Duodenal mucosa (tissue), 2 donors: ENCODE results near the gene LRRC9.
"Not testable (repeated sequence)": the region's sequence is repeated elsewhere in the genome, so short reads cannot be mapped to it uniquely, and the experiment has no call there.

Experiments
- H3K27ac ChIP-seq: one replicate; pipeline ENCODE4 v1.7.0; 2013; ENCODE audit warnings: low read depth, low read length
- H3K27me3 ChIP-seq, 2 donors: one replicate each; pipeline ENCODE4 v1.7.0; 2013; ENCODE audit warnings: low read length in 2 of 2, control low read depth in 1 of 2; ENCODE audit not compliant: insufficient read depth in 2 of 2, control insufficient read depth in 1 of 2
- H3K36me3 ChIP-seq, 2 donors: one replicate each; pipeline ENCODE4 v1.7.0; 2013; ENCODE audit warnings: low read length in 2 of 2, control low read depth in 1 of 2; ENCODE audit not compliant: insufficient read depth in 2 of 2, control insufficient read depth in 1 of 2
- H3K4me1 ChIP-seq, 2 donors: one replicate each; pipeline ENCODE4 v1.7.0; 2013; ENCODE audit warnings: low read length in 2 of 2, control low read depth in 1 of 2; ENCODE audit not compliant: insufficient read depth in 2 of 2, control insufficient read depth in 1 of 2
- H3K4me3 ChIP-seq, 2 donors: one replicate each; pipeline ENCODE4 v1.7.0; 2013; ENCODE audit warnings: low read length in 2 of 2, low read depth in 1 of 2
- H3K9ac ChIP-seq, 2 donors: one replicate each; pipeline ENCODE4 v1.7.0; 2013; ENCODE audit warnings: low read length in 2 of 2, low read depth in 1 of 2
- H3K9me3 ChIP-seq, 2 donors: one replicate each; pipeline ENCODE4 v1.7.0; 2013; ENCODE audit warnings: low read length in 2 of 2, control low read depth in 1 of 2; ENCODE audit not compliant: control insufficient read depth in 1 of 2

The LRRC9 gene

DNA sequence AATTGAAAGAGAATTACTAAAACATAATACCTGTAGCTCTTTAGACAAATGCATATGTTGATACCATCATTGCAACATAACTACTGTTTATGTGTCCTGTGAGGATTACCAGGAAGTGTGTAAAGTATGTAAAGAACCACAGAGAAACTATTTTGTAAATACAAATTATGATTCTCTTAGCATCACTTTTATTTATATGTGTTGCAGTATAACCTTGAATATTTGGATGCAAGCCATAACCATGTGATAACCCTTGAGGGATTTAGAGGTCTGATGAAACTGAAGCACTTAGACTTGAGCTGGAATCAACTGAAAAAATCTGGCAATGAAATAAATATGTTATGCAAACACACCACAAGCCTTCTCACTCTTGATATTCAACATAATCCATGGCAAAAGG, 77.5 kb downstream of the LRRC9 start:
- no peaks in the 10 kb centered on the region for H3K9me3 ChIP-seq
- H3K9ac ChIP-seq: no peak overlapping the region
- H3K4me3 ChIP-seq: no peak overlapping the region
- no peak overlapping the region for H3K27ac ChIP-seq
- H3K36me3 ChIP-seq: no peaks in the 10 kb centered on the region
- no peaks in the 10 kb centered on the region for H3K27me3 ChIP-seq
- no peaks in the 10 kb centered on the region for H3K4me1 ChIP-seq

DNA sequence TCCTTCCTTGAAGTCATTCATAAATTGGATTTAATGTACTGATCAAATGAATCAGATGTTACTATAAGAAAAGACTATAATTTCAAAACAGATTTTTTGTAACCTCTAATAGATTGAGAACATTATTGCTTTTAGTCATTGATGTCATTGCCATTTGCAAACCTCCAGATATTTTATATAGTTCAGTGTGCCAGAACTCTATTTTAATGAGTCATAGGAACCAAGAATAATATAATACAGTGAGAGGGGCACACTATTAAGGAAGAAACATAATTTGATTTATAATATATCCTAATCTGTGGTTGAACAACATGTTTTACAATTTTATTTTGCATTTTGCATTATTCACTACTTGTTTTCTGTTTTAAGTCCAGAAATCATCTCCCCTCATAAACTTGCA, 78.0 kb downstream of the LRRC9 start:
- H3K4me1 ChIP-seq: no peaks in the 10 kb centered on the region
- H3K36me3 ChIP-seq: no peaks in the 10 kb centered on the region
- no peaks in the 10 kb centered on the region for H3K9me3 ChIP-seq
- no peaks in the 10 kb centered on the region for H3K27me3 ChIP-seq
- no peak overlapping the region for H3K9ac ChIP-seq
- no peak overlapping the region for H3K27ac ChIP-seq
- H3K4me3 ChIP-seq: no peak overlapping the region

DNA sequence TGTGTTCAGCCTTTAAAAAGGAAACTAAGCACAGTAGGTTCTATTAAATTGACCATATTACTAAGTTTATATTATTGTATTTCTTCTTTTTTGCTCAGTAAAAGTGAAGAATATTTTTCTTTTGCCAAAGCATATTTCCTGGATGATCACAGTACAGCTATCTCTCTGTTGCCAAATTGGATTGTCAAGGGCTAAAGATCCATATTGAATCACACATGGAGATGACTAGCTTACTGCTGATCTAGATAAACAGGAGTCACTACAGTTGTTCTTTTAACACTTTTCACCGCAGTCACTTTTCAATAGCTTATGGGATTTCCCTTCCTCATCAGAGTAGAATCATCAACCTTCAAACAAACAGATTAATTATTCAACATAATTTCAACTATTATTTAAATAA, 78.6 kb downstream of the LRRC9 start:
- no peaks in the 10 kb centered on the region for H3K4me1 ChIP-seq
- H3K9me3 ChIP-seq: no peaks in the 10 kb centered on the region
- H3K27me3 ChIP-seq: no peaks in the 10 kb centered on the region
- no peaks in the 10 kb centered on the region for H3K36me3 ChIP-seq
- H3K27ac ChIP-seq: no peak overlapping the region
- H3K9ac ChIP-seq: no peak overlapping the region
- no peak overlapping the region for H3K4me3 ChIP-seq

DNA sequence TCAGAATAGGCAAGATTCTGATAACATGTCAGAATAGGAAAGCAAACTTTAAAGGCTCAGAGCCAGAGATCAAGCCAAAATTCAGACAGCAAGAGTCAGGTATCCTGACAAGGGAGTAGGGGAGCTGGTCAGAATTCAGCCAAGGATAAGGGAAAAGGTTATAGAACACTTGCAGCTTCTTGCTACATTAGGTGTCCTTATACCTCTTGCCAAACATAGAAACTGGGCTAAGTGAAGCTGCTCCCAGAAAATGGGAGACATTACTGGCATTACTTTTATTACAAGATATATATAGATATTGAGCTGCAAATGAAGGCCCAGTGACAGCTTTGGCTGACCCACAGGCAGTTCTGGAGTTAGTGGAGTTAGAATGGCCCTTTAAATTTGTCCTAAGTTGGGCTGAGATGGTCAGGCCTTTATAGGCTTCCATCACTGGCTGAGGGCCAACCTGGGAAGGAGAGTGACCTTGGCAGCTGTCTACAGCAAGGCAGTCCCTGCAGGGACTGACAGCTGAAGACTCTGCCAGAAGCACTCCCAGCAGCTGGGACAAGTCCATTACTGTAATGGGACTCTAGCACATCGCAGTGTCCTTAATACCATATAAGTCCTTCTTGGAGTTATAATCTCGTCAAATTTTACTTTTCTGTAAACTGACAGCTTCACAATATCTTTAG, 83.0 kb downstream of the LRRC9 start:
- Histone ChIP-seq H3K4me3 (no peak overlapping the region), H3K27me3 (no peaks in the 10 kb centered on the region), H3K9ac (no peak overlapping the region), H3K36me3 (no peaks in the 10 kb centered on the region), H3K4me1 (no peaks in the 10 kb centered on the region), H3K9me3 (no peaks in the 10 kb centered on the region), H3K27ac (no peak overlapping the region)

DNA sequence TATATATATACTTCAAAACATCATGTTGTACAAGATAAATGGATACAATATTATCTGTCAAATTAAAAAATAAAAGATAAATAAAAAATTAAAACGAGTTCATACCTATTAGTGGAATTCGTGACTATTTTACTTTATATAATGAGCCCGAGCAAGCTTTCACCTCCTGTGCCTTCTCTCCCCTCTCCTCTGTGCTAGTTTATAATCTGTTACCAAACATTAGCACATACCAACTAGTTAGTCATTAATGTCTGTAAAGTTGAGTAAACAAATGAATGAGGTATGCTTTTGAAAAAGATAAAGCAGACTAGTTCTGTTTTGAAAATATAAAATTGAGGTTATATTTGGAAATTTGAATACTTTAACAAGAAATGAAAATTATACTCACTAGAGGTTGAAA, 84.0 kb downstream of the LRRC9 start:
- Histone ChIP-seq H3K9me3 (no peaks in the 10 kb centered on the region), H3K4me3 (no peak overlapping the region), H3K27ac (no peak overlapping the region), H3K4me1 (no peaks in the 10 kb centered on the region), H3K36me3 (no peaks in the 10 kb centered on the region), H3K9ac (no peak overlapping the region), H3K27me3 (no peaks in the 10 kb centered on the region)

DNA sequence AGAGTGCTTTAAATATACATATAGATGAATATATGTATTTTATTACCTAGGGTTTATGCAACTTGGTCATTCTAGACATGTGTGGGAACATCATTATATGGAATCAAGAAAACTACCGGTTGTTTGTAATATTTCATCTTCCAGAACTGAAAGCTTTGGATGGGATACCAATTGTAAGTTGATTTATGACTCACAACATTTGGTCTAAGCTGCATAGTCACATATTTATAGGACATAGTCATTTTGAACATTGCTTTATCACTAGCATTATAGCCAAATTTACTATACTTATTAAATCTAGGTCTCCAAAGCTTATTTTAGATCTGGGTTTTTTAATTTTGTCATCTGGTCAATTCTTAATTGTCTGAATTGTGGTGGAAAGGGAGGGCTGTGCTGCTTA, 88.1 kb downstream of the LRRC9 start:
- Histone ChIP-seq H3K27ac (no peak overlapping the region), H3K4me3 (no peak overlapping the region), H3K36me3 (no peaks in the 10 kb centered on the region), H3K4me1 (no peaks in the 10 kb centered on the region), H3K9me3 (no peaks in the 10 kb centered on the region), H3K9ac (no peak overlapping the region), H3K27me3 (no peaks in the 10 kb centered on the region)

DNA sequence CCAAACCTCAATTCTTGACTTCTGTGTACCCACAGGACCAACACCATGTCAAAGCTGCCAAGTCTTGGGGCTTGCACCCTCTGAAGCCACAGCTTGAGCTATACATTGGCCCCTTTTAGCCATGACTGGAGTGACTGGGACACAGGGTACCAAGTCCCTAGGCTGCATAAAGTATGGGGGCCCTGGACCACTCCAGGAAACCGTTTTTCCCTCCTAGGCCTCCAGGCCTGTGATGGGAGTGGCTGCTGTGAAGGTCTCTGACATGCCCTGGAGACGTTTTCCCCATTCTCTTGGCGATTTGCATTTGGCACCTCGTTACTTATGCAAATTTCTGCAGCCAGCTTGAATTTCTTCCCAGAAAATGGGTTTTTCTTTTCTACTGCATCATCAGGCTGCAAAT, 90.3 kb downstream of the LRRC9 start:
- H3K36me3 ChIP-seq, H3K27ac ChIP-seq, H3K9me3 ChIP-seq, H3K4me1 ChIP-seq, H3K27me3 ChIP-seq, H3K4me3 ChIP-seq, H3K9ac ChIP-seq: not testable (repeated sequence)

DNA sequence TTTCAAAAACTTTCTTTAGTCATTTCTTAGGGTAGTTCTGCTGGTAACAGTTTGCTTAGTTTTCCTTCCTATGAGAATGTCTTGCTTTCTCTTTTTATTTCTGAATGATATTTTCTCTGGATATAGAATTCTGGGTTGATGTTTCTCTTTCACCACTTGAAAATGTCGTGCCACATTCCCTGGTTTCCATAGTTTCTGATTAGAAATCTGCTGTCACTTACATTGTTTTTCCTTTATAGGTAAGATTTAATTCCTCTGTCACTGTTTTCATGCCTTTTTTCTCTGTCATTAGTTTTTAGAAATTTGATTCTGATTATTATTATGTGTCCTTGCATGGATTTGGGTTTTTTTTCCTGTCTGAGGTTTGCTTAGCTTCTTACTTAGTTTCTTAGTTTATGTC, 94.5 kb downstream of the LRRC9 start:
- no peak overlapping the region for H3K4me3 ChIP-seq
- no peaks in the 10 kb centered on the region for H3K27me3 ChIP-seq
- H3K4me1 ChIP-seq: no peaks in the 10 kb centered on the region
- H3K9me3 ChIP-seq: peaks cover 0 to 2% of the 10 kb centered on the region in 2 donors
- H3K36me3 ChIP-seq: no peaks in the 10 kb centered on the region
- no peak overlapping the region for H3K9ac ChIP-seq
- H3K27ac ChIP-seq: no peak overlapping the region

DNA sequence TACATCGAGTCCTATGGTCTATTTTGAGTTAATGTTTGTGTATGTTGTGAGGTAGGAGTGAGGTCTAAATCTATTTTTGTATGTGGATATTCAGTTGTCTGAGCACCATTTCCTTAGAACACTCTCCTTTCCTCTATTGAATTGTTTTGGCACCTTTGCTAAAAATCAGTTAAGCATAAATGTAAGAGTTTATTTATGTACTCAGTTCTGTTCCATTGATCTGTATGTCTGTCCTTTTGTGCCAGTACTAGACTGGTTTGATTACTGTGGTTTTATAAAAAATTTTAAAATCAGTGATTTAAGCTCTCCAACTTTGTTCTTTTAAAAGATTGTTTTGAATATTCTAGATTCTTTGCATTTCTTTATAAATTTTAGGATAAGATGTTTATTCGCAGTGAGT, 101.7 kb downstream of the LRRC9 start:
- no peaks in the 10 kb centered on the region for H3K9me3 ChIP-seq
- no peak overlapping the region for H3K27ac ChIP-seq
- no peak overlapping the region for H3K9ac ChIP-seq
- no peaks in the 10 kb centered on the region for H3K36me3 ChIP-seq
- H3K4me1 ChIP-seq: no peaks in the 10 kb centered on the region
- H3K4me3 ChIP-seq: no peak overlapping the region
- no peaks in the 10 kb centered on the region for H3K27me3 ChIP-seq

DNA sequence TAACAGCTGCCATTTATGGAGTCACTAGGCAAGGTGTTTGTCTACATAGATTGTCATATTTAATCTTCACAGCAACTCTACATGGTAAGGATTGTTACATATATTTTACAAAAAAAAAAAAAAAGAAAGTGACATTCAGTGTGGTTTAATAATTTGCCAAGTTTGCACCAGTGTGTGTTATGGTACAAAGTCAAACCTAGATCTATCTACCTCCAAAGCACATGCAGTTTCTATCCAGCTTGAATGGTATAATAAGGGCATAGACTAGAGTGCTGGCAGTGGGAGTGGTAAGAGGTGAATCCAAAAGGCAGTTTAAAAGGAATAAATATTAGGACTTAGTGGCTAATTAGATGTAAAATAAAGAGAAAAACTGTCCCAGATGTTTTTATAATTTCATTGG, 105.6 kb downstream of the LRRC9 start:
- Histone ChIP-seq H3K27ac (no peak overlapping the region), H3K36me3 (no peaks in the 10 kb centered on the region), H3K4me1 (no peaks in the 10 kb centered on the region), H3K27me3 (no peaks in the 10 kb centered on the region), H3K9ac (no peak overlapping the region), H3K4me3 (no peak overlapping the region), H3K9me3 (no peaks in the 10 kb centered on the region)

DNA sequence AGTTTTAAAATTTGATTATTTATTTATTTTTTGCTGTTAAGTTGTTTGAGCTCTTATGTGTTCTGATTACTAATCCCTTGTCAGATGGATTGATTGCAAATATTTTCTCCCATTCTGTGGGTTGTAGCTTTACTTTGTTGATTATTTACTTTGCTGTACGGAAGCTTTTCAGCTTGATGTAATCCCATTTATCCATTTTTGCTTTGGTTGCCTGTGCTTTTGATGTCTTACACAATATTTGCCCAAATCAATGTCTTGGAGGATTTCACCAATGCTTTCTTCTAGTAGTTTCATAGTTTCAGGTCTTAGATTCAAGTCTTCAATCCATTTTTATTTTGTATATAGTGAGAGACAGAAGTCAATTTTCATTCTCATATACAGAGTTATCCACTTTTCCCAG, 115.2 kb downstream of the LRRC9 start:
- H3K36me3 ChIP-seq: no peaks in the 10 kb centered on the region
- H3K27me3 ChIP-seq: no peaks in the 10 kb centered on the region
- no peak overlapping the region for H3K9ac ChIP-seq
- no peaks in the 10 kb centered on the region for H3K9me3 ChIP-seq
- H3K4me1 ChIP-seq: no peaks in the 10 kb centered on the region
- no peak overlapping the region for H3K27ac ChIP-seq
- no peak overlapping the region for H3K4me3 ChIP-seq
